ENCODE results near the gene C5orf15.

C5orf15 gene

DNA sequence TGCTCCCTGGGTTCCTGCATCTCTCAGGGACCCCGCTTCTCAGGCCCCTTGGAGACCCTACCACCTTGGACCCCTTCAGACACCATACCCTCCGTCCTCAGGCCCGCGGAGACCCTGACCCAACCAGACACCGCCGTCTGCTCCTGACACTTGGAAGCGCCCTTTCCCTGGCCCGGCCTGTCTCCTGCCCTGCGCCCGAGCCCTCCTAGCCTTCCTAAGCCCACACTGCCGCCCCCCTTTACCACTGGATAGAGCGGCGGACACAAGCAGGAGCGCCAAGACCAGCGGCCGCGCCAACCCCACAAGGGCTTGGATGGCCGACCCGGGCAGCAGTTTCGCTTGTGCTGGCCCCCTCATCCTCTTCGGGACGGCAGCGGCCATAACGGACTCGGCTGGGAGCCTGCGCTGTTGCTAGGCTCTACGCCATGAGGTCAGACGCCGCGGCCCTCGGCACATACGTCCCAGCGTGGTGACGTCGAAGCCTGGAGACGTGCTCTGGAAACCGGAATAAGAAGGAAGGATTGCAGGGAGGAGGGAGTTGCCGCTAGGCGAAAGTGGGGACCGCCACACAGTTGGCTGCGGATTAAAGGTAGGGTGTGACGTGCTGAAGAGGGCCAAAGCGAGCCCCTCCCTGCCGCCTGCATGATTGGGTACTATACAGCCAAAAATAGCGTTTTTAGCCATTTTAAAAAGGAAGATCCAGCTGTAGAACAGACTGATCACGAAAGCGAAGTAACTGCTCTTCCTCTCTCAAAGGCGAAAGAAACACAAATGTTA lies at the start of gene C5orf15:
Gene C5orf15, minus strand, starts transcription at position 422 of the 777 bp plus-strand sequence. Its CDS starts 41 bp downstream, at position 381.
- TF ChIP-seq, protein P1, sequence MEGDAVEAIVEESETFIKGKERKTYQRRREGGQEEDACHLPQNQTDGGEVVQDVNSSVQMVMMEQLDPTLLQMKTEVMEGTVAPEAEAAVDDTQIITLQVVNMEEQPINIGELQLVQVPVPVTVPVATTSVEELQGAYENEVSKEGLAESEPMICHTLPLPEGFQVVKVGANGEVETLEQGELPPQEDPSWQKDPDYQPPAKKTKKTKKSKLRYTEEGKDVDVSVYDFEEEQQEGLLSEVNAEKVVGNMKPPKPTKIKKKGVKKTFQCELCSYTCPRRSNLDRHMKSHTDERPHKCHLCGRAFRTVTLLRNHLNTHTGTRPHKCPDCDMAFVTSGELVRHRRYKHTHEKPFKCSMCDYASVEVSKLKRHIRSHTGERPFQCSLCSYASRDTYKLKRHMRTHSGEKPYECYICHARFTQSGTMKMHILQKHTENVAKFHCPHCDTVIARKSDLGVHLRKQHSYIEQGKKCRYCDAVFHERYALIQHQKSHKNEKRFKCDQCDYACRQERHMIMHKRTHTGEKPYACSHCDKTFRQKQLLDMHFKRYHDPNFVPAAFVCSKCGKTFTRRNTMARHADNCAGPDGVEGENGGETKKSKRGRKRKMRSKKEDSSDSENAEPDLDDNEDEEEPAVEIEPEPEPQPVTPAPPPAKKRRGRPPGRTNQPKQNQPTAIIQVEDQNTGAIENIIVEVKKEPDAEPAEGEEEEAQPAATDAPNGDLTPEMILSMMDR (IDR thresholded peaks at IDR 0.05; ENCODE audit: poor library complexity, severe bottlenecking) = no peak
- ATAC-seq (ENCODE audit: low read depth) (peak; percentile 96), DNase-seq (ENCODE audit: low spot score) (peak; percentile 98)
- Histone ChIP-seq H3K4me3 (ENCODE audit: severe bottlenecking) (peak within 1 kb of the TSS; percentile 59), H3K9me3 (ENCODE audit: severe bottlenecking) (peaks cover 6% of the 10 kb centered on the region), H3K27ac (ENCODE audit: poor library complexity, severe bottlenecking) (peak within 1 kb of the TSS; percentile 47), H3K27me3 (ENCODE audit: insufficient read depth, poor library complexity, severe bottlenecking) (no peaks in the 10 kb centered on the region), H3K4me1 (ENCODE audit: insufficient read depth, poor library complexity, severe bottlenecking) (peaks cover 10% of the 10 kb centered on the region), H3K36me3 (ENCODE audit: low read depth) (peaks cover 31% of the 10 kb centered on the region)

DNA sequence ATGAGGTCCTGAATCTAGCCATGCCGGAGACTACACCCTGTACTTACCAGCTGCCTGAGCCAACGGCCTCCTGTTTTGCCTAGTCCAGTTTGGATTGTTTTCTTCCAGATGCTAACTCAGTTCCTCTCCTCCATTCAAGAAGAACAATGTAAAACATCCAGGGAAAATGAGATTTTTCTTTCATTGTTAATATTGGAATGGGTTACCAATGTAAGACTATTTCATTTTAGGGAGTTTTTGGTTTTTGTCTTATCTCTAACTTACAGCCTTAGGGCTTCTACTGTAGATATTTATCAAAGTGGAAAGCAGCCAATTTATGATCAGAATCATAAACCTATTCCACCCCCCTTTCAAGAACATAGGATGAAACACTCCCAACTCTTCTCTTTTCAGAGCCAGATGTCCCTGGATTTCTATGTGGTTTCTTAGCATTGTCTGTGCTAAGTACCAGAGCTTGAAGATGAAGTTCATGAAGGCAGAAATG lies 39.9 kb upstream of the C5orf15 start:
- no peaks in the 10 kb centered on the region for H3K27me3 ChIP-seq (ENCODE audit: insufficient read depth, poor library complexity, severe bottlenecking)
- no peak for ATAC-seq (ENCODE audit: low read depth)
- DNase-seq (ENCODE audit: low spot score) = no peak
- H3K4me1 ChIP-seq (ENCODE audit: insufficient read depth, poor library complexity, severe bottlenecking) = no peaks in the 10 kb centered on the region
- TF ChIP-seq, protein P1 (IDR thresholded peaks at IDR 0.05; ENCODE audit: poor library complexity, severe bottlenecking) = no peak
- no peaks in the 10 kb centered on the region for H3K9me3 ChIP-seq (ENCODE audit: severe bottlenecking)
- peaks cover 4% of the 10 kb centered on the region for H3K36me3 ChIP-seq (ENCODE audit: low read depth)
- H3K4me3 ChIP-seq (ENCODE audit: severe bottlenecking) = no peak overlapping the region
- no peak overlapping the region for H3K27ac ChIP-seq (ENCODE audit: poor library complexity, severe bottlenecking)

DNA sequence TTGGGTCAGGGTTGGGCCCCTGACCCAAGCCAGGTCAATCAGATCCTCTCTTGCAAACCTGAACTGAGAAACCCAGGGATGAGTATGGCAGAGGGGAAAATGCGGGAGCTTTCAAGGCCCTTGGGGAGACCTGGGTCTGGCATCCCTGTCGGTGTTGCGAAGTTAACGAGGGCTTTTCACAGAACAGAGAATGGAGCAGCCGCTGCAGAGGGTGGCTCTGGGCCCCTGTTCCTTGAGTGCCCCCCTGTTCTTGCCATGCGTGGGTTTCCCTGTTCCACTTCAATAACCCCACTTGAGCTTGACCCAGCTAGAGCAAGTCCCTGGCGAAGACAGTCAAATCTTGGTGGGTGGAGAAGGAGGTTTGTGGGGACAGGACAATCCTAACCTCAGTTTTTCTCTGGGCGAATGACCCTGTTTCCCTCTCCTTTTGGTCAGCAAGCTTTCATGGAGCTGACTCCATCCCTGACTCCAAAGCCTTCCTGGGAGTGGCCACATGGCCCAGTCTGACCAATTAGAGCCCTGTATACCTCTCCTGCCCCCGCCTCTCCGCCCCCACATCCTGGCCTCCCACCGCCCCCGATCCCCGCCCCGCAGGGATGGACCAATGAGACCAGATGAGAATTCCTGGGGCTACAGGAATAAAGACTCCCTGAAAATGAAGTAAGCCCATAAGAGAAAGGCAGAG lies 39.3 kb upstream of the C5orf15 start:
- TF ChIP-seq, protein P1 (IDR thresholded peaks at IDR 0.05; ENCODE audit: poor library complexity, severe bottlenecking) = no peak
- H3K4me3 ChIP-seq (ENCODE audit: severe bottlenecking) = no peak overlapping the region
- no peaks in the 10 kb centered on the region for H3K9me3 ChIP-seq (ENCODE audit: severe bottlenecking)
- H3K27ac ChIP-seq (ENCODE audit: poor library complexity, severe bottlenecking) = no peak overlapping the region
- ATAC-seq (ENCODE audit: low read depth) (no peak), DNase-seq (ENCODE audit: low spot score) (no peak)
- no peaks in the 10 kb centered on the region for H3K27me3 ChIP-seq (ENCODE audit: insufficient read depth, poor library complexity, severe bottlenecking)
- H3K4me1 ChIP-seq (ENCODE audit: insufficient read depth, poor library complexity, severe bottlenecking) = peaks cover under 1% of the 10 kb centered on the region
- peaks cover 10% of the 10 kb centered on the region for H3K36me3 ChIP-seq (ENCODE audit: low read depth)

DNA sequence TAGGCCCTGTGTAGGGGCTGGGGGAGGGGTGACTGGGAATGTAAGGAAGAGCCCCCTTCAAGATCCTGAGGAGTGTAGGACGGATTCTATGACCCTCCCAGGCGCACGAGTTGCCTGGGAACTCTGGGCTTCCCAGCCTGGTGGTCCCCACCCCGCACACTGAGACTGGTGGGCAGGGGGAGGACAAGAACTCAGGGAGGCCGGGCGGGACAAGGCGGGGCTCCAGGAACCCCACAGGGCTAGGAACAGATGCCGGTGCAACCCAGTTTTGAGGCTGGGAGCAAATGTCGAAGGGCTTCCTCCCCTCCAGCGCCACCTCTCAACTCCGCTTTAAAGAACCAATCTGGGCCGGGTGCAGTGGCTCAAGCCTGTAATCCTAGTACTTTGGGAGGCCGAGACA lies 37.7 kb upstream of the C5orf15 start:
- H3K36me3 ChIP-seq (ENCODE audit: low read depth) = peaks cover 26% of the 10 kb centered on the region
- DNase-seq (ENCODE audit: low spot score) = no peak
- ATAC-seq (ENCODE audit: low read depth) = no peak
- H3K4me1 ChIP-seq (ENCODE audit: insufficient read depth, poor library complexity, severe bottlenecking) = peaks cover 5% of the 10 kb centered on the region
- H3K4me3 ChIP-seq (ENCODE audit: severe bottlenecking) = no peak overlapping the region
- no peak overlapping the region for H3K27ac ChIP-seq (ENCODE audit: poor library complexity, severe bottlenecking)
- H3K9me3 ChIP-seq (ENCODE audit: severe bottlenecking) = no peaks in the 10 kb centered on the region
- H3K27me3 ChIP-seq (ENCODE audit: insufficient read depth, poor library complexity, severe bottlenecking) = no peaks in the 10 kb centered on the region
- TF ChIP-seq, protein P1 (IDR thresholded peaks at IDR 0.05; ENCODE audit: poor library complexity, severe bottlenecking) = no peak
